HepG2 (cell line): Measurements from ENCODE around the gene SSC5D. TPM values are rescaled to one million over a fixed set of nuclear protein-coding genes. Genes with fewer than 3 reads are reported as not detected.

ENCODE experiments used
- ELF1 ChIP-seq: sonication (generic); formaldehyde crosslinking; IDR thresholded peaks from 2 replicates; pipeline ENCODE4 v1.4.0; 2020; ENCODE audit warnings: missing genetic modification reagents
- GZF1 ChIP-seq: sonication (generic); formaldehyde crosslinking; IDR thresholded peaks from 2 replicates; pipeline ENCODE4 v1.5.1; 2020; ENCODE audit warnings: mild to moderate bottlenecking, missing genetic modification reagents
- MAFF ChIP-seq: IDR thresholded peaks from 2 replicates; pipeline ENCODE4 v1.6.1; 2011; ENCODE audit warnings: low read depth, low read length, improper control_type of control experiment
- MTA1 ChIP-seq: sonication (generic); formaldehyde crosslinking; IDR thresholded peaks from 2 replicates; pipeline ENCODE4 v1.4.0; 2020; ENCODE audit warnings: missing genetic modification reagents, mild to moderate bottlenecking, borderline replicate concordance
- NCOA2 ChIP-seq: sonication (generic); formaldehyde crosslinking; IDR thresholded peaks from 2 replicates; pipeline ENCODE4 v1.8.0; 2022; ENCODE audit warnings: inconsistent platforms
- RERE ChIP-seq: IDR thresholded peaks from 2 replicates; pipeline ENCODE4 v1.6.1; 2016; ENCODE audit warnings: low read depth, missing genetic modification reagents, missing compliant biosample characterization
- SOX13 ChIP-seq, 3 experiments: fragments of 450-650 bp in 1 of 3; sonication (generic) in 1 of 3; formaldehyde crosslinking in 1 of 3; IDR thresholded peaks in 2 of 3; conservative IDR thresholded peaks in 1 of 3; 2 replicates each; pipeline versions ENCODE4 v1.5.0 to v1.6.1; 2016 to 2020; ENCODE audit warnings: antibody characterized with exemption in 1 of 3, mild to moderate bottlenecking in 1 of 3, missing compliant biosample characterization in 1 of 3, missing genetic modification reagents in 1 of 3, moderate library complexity in 1 of 3
- SYNCRIP ChIP-seq: fragments of 200-400 bp; formaldehyde crosslinking; IDR thresholded peaks from 2 replicates; pipeline ENCODE4 v1.6.1; 2018; ENCODE audit warnings: mild to moderate bottlenecking, low read depth, low read length; ENCODE audit not compliant: insufficient read depth
- ZFX ChIP-seq: sonication (generic); formaldehyde crosslinking; IDR thresholded peaks from 2 replicates; pipeline ENCODE4 v1.4.0; 2020; ENCODE audit warnings: mild to moderate bottlenecking, low read depth, missing genetic modification reagents, moderate library complexity
- ZGPAT ChIP-seq: IDR thresholded peaks from 2 replicates; pipeline ENCODE4 v1.6.1; 2016; ENCODE audit warnings: mild to moderate bottlenecking
- ZNF124 ChIP-seq: sonication (generic); formaldehyde crosslinking; IDR thresholded peaks from 2 replicates; pipeline ENCODE4 v1.4.0; 2020; ENCODE audit warnings: missing genetic modification reagents
- ZNF331 ChIP-seq: sonication (generic); formaldehyde crosslinking; IDR thresholded peaks from 2 replicates; pipeline ENCODE4 v1.4.0; 2020; ENCODE audit warnings: missing genetic modification reagents
- ZNF496 ChIP-seq: sonication (generic); formaldehyde crosslinking; IDR thresholded peaks from 2 replicates; pipeline ENCODE4 v1.8.1; 2023; ENCODE audit warnings: mild to moderate bottlenecking, moderate library complexity, missing genetic modification reagents; ENCODE audit not compliant: insufficient replicate concordance
- ZNF556 ChIP-seq: sonication (generic); formaldehyde crosslinking; IDR thresholded peaks from 2 replicates; pipeline ENCODE4 v1.4.0; 2020; ENCODE audit warnings: mild to moderate bottlenecking, missing genetic modification reagents, borderline replicate concordance
- ZNF562 ChIP-seq: sonication (generic); formaldehyde crosslinking; IDR thresholded peaks from 2 replicates; pipeline ENCODE4 v1.8.0; 2022; ENCODE audit warnings: missing genetic modification reagents, borderline replicate concordance
- ZNF691 ChIP-seq: sonication (generic); formaldehyde crosslinking; IDR thresholded peaks from 2 replicates; pipeline ENCODE4 v1.4.0; 2020; ENCODE audit warnings: missing genetic modification reagents, low read depth, mild to moderate bottlenecking, borderline replicate concordance
- polyA plus RNA-seq, 8 experiments: library from polyadenylated mRNA; depleted of rRNA in 3 of 8; stranded (reverse) in 7 of 8; unstranded in 1 of 8; fragments of >200 nt; fragmentation: Illumina TruSeq in 4 of 8; extraction: Trizol in 4 of 8; gene quantifications; 2 replicates each; pipeline versions ENCODE4 v1.2.1 to v1.2.3, GENCODE V29; 2011 to 2016; ENCODE audit warnings: low read depth in 4 of 8, missing spikeins in 1 of 8, mixed read lengths in 1 of 8; ENCODE audit not compliant: insufficient read depth in 1 of 8
- total RNA-seq, 5 experiments: library from RNA; depleted of rRNA; stranded (reverse); fragments of >200 nt; fragmentation: Illumina TruSeq; extraction: Trizol; gene quantifications; 2 replicates each; pipeline ENCODE4 v1.2.3, GENCODE V29; 2016; ENCODE audit warnings: low read depth in 1 of 5
- TF ChIP-seq, protein P1 (sequence below): sonication (generic); formaldehyde crosslinking; IDR thresholded peaks from 2 replicates; pipeline ENCODE4 v1.4.0; 2020; ENCODE audit warnings: missing genetic modification reagents
- TF ChIP-seq, protein P2 (sequence below): sonication (generic); formaldehyde crosslinking; conservative IDR thresholded peaks from 2 replicates; pipeline ENCODE4 v1.8.0; 2022; ENCODE audit warnings: mild to moderate bottlenecking, moderate library complexity, missing genetic modification reagents

Gene SSC5D
- total and polyA plus RNA-seq, 2 of the 13 experiments (the other 11 are each of a cell fraction or from before 2014, with no cell fraction given) = not detected

- TF ChIP-seq ELF1 (CRISPR knock-in tag) (peak; percentile 25; the same call in 1 of the 2 replicates), ZNF556 (no peak), ZNF562 (CRISPR knock-in tag) (no peak), MTA1 (CRISPR knock-in tag) (no peak), SYNCRIP (no peak), ZNF691 (no peak), ZGPAT (no peak), GZF1 (no peak), RERE (0 out of 2 replicates have a peak, but pooled peaks have one; percentile 27), SOX13 (IDR thresholded peaks at IDR 0.05) (no peak), SOX13 (CRISPR knock-in tag; conservative IDR thresholded peaks at IDR 0.05 in 1 of 2, IDR thresholded peaks at IDR 0.05 in 1 of 2) (0 out of 4 replicates have a peak, but pooled peaks of 1 of the 2 experiments have one; percentile 13), ZNF496 (CRISPR knock-in tag) (no peak), ZFX (peak; percentile 60; the same call in 1 of the 2 replicates), ZNF331 (no peak), NCOA2 (CRISPR knock-in tag) (0 out of 2 replicates have a peak, but pooled peaks have one; percentile 41), ZNF124 (CRISPR knock-in tag) (no peak), MAFF (no peak)
- TF ChIP-seq, protein P1, sequence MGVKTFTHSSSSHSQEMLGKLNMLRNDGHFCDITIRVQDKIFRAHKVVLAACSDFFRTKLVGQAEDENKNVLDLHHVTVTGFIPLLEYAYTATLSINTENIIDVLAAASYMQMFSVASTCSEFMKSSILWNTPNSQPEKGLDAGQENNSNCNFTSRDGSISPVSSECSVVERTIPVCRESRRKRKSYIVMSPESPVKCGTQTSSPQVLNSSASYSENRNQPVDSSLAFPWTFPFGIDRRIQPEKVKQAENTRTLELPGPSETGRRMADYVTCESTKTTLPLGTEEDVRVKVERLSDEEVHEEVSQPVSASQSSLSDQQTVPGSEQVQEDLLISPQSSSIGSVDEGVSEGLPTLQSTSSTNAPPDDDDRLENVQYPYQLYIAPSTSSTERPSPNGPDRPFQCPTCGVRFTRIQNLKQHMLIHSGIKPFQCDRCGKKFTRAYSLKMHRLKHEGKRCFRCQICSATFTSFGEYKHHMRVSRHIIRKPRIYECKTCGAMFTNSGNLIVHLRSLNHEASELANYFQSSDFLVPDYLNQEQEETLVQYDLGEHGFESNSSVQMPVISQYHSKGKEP = no peak
- TF ChIP-seq, protein P2, sequence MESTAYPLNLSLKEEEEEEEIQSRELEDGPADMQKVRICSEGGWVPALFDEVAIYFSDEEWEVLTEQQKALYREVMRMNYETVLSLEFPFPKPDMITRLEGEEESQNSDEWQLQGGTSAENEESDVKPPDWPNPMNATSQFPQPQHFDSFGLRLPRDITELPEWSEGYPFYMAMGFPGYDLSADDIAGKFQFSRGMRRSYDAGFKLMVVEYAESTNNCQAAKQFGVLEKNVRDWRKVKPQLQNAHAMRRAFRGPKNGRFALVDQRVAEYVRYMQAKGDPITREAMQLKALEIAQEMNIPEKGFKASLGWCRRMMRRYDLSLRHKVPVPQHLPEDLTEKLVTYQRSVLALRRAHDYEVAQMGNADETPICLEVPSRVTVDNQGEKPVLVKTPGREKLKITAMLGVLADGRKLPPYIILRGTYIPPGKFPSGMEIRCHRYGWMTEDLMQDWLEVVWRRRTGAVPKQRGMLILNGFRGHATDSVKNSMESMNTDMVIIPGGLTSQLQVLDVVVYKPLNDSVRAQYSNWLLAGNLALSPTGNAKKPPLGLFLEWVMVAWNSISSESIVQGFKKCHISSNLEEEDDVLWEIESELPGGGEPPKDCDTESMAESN = no peak
Measured at GRCh38 chr19:55554741-55555152, 66.5 kb downstream of the SSC5D start (continued).
